ENCODE results near the gene LDB3.

The LDB3 gene

DNA sequence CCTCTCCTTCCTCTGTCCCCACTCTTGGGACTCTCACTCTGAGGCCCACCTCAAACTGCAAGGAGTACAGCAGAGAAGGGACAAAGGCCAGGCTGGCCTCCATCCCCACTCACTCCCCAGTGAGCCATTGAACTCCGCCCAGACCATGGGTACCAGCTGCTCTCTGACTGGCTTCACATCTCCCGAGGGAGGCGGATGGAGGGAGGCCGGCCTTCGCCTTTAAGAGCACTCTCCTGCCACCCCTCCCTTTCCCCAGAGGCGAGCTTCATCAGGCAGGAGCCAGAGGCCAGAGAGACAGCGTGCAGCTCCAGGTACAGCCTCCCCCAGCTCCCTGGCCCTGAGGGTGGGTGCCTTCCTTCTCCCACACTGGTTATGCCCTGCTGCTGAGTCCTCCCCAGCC lies 1.8 kb upstream of the LDB3 start:
- no peak for DNase-seq

DNA sequence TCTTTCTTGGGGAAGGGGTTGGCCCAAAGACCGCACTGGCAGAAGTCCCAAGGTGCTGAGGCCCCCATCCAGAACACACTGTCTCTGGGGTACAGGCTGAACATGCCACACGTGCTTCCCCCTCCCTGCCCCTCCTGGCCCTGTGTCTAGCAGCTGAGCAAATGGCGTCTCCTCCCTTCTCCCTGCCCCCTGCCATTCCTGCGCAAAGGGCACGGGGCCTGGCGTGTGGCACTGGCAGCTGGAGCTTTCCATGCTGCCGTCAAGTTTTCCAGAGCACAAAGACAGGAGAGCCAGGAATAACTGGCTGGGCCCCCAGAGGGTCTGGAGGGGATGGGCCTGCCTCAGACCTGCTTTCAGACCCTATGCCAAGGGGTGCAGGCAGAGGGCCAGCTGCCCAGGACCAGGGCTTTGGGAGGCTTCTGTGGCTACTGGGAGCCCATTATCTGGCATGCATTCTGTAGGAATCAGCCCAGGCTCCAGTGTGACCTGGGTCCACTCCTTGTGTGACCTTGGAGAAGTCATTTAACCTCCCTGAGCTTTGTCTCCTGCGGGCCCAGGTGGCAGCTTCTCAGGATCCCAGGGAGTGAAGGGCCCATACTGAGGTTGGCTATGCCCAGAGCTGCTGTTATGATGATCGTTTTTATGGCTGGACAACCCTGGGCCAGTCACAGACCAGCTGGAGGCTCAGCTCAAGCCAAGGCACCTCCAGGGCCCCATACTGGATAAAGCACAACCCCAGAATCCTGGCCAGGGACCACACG lies 710 bp upstream of the LDB3 start:
- DNase-seq, result no peak

DNA sequence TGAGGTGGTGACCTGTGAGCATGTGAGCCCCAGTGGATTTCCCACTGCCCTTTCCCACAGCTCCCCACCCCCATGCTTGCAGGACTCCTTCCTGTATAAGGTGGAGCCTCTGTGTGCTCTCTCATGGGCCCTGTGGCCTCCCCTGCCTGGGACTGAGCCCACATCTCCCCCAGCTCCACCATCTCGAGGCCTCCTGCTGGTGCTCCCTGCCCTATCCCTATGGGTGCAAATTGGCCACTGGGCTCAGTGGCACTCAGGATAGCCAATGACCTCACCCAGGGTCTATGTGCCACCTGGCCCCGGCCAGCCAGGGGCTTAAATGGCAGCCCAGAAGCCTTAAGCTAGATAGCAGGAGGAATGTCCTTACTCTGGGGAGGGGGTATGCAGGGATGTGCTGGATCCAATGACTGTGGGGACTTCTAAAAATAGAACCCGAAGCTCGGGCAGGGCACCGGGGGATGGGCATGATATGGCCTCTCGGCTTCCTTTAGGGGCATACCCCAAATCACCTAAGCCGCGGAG lies 2.0 kb downstream of the LDB3 start:
- no peak for DNase-seq

DNA sequence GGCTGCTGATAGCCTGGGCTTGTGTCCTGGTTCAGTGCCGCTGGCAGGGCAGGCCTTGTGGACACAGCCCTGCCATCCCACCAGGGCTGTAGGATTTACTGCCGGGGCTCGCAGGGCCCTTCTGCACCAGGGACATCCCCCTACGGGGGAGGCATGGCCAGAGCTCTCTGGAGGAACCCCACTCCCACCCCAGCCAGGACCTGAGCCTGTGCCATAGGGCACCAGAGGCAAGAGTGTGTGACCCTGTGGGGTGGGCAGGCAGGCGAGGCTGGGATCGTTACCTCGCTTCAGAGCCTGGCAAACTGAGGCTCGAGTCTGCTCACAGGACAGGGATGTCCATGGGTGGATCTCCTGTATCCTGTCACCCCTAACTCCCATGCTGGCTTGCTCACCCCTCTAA lies 2.6 kb downstream of the LDB3 start:
- DNase-seq, result no peak

DNA sequence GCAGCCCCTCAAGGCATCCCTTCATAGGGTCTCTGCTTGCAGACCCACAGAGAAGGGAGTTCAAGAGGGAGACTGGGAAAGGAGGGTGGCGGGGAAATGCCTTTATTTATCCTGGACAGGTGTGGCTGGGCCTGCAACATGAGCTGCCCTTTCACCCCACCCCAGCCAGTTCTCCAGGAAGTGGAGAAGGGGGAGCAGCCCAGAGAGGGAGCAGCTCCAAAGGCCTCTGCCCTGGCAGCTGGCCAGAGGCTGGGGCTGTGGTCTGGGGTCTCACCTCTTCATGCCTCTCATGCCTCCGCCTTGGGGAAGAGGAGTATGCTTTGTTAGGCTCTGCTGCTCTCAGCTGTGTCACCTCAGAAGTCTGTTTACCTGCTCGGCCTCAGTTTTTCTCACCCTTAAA lies 3.1 kb downstream of the LDB3 start:
- no peak for DNase-seq

DNA sequence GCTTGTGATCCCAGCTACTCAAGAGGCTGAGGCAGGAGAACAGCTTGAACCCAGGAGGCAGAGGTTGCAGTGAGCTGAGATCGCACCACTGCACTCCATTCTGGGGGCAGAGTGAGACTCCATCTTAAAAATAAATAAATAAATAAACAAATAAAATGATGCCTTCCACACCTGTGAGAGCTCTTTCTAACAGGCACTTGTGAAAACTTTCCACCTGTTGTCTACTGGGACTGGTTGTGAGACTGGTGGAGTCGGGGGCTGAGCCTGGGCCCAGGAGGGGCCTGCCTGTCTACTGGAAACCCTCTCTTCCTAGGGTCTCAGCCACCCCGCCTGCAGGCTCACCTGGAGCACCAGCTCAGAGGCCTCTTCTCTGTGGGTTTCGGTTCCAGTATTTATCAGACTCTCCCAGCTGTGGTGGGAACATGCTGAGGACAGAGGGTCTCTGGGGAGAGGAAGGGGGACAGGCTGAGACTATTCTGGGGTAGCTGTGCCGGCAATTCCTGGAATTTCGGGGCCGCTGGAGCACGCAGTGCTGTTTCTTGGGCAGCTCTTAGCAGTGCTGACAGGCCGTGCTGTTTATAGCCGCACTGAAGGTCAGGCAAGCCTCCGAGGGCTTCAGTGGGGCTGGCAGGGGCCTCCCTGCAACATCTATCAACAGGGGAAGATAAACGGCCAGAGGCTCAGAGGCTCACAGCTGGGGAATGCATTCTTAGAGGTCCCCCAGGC lies 3.8 kb downstream of the LDB3 start:
- no peak for DNase-seq

DNA sequence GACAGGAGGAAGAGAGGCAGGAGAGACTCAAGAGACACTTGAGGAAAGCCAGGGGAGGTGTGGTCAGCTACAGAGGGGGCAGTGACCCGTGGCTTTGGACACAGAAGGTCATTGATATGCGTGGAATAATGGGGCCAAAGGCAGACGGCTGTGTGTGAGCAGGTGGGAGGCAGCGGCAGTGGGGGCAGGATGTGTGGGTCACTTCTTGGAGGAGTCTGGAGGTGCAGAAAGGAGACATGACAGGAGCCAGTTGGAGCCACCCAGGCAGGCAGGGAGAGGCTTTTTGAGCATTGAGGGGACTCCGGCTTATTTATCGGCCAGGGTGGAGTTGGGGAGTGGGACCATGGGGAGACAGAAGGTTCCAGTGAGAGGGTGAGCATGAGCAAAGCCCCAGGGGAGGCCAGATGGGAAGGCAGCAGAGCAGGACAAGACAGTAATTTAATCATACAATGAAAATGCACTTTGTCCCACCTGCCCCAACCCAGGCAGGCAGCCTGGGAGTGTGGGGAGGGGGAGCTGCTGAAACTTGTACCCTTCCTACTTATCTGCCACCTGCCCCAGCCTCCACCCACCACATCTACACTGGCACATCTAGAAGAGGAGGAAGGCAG lies 5.0 kb downstream of the LDB3 start:
- no peak for DNase-seq

DNA sequence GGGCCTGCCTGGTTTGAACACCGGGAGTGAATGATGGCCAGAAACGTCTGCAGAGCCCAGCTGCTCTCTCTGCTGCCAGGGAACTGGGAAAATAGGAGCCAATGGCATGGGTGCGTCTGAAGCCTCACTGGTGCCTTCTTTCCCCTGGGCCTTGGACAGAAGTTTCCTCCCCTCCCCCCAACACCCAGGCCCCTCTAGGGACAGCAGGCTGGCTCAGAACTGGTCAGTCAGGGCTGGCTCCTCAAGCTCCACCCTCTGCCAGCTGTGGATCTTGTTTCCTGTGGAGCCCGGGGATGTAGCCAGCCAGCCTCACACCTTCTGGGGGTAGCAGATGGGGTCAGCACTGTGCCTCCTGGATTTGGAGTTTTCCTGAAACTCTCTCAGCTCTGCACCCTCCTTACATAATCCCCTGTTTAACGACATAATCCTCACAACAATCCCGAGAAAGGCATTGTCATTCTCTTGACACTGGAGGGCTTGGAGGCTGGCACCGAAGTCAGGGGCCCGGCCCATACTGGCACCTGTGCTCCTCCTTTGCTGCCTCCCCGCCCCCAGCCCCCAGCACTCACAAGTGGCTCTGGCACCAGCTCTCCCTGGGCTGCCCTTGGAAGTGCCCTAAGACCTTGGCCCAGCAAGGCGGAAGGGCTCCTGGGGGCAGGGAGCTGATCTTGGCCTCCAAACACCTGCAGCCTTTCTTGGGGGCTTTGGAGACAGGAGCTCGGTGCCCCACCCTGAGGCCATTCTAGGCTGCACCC lies 5.7 kb downstream of the LDB3 start:
- DNase-seq, result no peak

DNA sequence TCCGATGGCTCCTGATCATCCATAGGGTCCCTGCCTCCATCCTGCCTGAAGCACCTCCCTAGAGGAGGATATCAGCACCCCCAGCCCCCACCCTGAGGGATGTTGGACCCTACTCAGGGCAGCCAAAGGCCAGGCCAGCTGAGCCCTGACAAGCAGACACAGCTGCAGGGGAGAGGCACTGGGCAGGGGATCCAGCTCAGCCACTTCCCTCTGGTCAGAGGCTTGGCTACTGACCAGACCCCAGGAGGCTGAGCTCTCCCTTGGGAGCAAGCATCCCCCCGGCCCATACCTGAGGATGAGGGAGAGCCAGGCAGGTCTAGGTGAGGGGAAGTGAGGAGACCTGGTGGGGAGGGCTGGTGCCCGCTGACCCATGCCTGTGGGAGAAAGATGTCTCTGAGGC lies 6.6 kb downstream of the LDB3 start:
- no peak for DNase-seq

DNA sequence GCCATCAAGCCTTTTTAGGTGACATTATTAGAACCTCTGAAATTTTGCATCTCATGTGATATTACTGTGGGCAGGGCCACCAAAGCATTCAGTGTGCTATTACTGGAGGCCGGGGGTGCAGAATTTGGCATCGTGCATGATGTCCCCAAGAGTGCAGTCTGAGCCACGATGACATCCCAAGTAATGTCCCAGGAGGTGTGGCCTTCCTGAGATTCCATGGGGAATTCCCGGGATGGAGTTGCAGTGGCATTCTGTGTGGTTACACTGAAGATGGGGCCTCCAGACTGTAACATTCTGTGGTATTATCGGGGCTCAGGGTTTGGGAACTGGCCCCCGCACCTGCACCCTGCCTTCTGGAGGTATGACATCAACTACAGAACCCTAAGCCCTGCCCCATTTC lies 9.1 kb downstream of the LDB3 start:
- no peak for DNase-seq

DNA sequence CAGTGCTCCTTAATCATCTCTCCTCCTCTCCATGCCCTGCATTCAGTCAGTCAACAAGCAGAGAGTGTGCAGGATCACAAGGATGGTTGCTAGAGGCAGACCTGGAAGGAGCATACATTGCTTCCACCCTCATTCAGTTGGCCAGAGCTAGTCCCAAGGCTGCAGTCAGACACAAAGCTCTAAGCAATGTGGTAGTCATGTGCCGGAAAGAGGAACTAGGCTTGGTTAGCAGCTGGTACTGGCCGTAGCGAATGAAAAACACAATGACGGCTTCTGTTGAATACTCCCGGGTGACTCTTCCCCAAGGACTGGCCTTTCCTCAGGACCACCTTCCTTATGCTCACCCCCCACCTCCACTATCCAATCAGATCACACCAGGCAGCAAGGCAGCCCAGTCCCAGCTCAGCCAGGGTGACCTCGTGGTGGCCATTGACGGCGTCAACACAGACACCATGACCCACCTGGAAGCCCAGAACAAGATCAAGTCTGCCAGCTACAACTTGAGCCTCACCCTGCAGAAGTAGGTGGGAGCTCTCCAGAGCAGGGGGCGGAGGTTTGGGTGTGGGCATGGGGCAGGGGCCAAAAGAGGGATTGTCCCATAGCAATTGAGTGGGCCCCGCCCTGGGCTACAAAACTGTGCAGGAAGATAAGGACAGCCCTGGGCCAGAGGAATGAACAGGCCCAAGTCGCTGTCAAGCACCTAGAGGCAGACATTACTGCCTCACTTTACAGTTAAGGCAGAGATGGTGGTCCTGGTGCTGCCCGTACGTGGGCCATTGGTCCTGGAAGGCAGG lies 10.9 kb downstream of the LDB3 start:
- DNase-seq, result peak; percentile 55

DNA sequence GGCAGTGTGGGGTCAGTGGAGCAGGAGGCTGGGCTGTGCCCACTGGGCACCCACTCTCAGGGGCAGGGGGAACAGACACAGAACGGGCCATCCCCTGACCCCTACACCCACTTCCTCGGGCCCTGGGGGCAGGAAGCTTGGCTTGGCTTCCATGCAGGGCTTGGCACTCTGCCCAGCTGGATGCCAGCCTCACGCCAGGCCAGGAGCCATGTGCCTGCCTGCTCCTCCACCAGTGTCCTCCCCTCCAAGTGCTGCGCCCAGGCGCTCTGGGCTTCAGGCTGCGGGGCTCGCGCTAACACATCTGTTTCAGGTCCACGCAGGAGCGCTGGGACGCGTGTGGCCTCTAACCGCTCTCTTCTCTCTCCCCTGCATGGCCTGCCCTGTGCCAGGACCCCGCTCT lies 12.7 kb downstream of the LDB3 start:
- no peak for DNase-seq

DNA sequence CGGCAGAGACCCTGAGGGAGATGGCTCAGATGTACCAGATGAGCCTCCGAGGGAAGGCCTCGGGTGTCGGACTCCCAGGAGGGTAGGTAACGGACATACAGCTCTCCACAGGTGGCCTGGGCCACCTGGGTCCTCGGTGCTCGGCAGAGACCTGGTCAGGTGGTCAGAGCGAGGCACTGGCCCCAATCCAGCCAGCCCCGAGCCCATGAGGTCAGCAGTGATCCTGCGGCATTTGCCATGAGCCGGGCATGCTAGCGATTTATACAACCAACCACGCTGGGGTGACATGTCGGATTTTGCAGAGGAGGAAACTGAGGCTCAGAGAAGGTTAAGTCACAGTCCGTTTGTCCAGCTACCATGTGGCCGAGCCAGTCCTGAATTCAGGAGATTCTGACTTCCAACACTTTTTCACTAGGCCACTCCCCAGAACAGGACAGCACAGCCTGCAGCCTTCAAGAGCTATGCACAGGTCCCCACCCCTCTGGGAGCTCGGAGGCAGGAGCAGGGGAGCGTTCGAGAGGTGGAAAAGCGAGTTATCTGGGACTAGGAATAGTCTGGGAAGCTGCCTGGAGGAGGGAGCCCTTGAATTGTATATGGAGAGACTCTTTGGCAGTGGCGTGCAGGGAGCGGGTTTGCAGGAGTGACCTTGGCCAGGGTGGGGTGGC lies 13.5 kb downstream of the LDB3 start:
- no peak for DNase-seq

DNA sequence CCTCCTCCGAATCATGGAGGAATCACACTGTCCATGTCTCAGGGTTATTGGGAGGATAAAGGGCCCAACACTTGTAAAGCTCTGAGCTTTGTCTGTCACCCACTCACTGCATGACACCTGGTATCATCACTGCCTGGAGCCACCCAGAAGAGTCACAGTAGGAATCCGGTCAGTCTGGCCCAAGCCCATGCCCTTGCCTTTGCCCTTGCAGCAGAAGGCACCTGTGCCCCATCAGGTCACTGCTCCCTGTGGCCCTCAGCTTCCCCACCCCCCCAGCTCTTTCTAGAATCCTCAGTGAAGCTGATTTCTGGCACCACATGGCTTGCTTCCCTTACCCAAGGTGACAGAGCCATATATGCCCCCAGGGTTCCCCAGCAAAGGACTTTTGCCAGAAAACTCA lies 14.4 kb downstream of the LDB3 start:
- no peak for DNase-seq

DNA sequence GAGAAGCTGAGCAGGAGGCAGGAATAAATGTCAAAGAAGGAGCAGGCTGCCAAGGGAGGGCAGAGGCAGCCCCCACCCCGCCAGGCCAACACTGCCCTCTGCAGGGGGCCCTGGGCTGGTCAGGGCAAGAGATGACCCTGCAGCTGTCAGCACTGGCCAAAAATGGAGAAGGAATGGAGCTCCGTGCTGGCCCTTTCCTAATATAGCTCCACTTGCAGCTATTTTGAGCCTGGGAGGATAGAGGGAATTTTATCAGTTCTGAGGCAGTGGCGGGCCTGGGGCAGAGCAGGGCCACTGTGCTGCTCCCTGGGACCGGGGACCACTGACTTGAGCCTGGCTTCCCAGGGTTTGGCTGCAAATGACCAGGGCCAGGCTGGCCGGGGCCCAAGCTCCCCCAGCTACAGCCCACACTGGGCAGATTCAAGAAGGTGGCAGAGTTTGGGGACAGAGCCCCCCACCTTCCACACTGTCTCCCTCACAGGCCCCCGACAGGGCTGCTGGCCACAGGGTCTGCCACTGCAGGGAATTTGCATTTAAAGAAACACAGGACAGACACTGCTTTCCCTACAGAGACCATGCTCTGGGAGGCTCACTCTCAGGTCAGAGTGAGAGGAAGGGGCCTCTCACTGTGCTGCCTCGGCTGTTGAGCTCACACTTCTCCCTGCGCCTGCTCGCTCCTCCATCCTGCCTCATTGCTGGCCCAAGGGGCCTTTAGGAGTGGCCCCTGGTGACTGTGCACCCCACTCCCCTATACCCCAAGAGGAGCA lies 16.2 kb downstream of the LDB3 start:
- DNase-seq, result no peak

DNA sequence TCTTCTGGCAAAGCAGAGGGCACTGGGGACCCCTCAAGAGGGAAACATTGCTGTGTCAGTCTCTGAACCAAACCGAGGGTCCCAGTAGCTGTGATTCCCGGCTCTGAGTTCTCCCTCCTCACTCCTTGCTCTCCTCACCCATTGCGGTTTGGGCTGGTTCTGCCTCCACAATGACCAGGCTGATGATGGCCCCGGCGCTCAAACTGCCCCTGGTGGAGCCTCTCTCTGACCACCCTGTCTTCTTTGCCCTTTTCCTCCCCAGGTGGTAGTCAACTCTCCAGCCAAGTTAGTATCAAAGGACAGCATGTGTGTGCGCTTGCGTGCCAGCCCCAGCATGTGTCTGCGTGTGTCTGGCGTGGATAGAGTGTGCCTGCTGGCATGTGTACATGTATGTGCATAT lies 17.1 kb downstream of the LDB3 start:
- no peak for DNase-seq

DNA sequence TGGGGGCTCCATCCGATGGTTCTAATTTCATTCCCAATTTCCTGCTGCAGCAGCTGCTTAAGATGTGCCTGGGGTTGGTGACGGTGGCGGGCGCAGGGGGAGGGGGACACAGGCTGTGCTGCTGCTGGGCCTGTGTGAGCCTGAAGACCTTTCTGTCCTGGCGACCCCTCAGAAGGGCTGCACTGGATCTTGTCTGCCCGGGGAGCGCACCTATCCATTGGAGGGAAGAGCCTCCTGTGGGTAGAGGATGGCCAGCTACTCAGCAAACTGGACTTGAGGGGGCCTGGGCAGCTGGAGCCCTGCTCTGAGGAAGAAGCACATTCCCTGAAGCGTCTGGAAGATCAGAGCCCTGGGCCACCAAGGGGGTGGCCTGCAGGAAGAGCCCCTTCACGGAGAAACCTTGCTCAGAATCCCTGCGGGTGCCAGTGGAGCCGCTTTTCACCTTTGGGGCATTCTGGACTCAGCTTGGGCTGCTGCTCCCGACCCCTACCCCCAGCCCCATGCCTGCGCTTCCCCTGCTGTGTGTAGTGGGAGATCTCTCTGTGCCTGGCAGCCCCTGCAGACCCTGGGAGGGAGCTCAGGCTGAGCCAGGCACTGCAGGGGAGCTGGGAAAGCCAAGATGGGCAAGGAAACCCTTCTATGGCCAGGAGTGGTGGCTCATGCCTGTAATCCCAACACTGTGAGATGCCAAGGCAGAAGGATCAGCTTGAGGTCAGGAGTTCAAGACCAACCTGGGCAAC lies 17.8 kb downstream of the LDB3 start:
- no peak for DNase-seq

DNA sequence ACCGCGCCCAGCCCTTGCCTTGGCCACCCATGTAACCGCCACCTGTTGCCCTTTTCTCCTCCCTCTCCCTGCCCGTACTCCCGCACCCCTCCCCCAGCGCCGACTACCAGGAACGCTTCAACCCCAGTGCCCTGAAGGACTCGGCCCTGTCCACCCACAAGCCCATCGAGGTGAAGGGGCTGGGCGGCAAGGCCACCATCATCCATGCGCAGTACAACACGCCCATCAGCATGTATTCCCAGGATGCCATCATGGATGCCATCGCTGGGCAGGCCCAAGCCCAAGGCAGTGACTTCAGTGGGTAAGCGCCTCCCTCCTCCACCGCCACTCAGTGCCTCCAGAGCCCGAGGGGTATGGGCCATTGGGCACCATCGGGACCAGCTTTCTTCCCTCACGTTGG lies 18.7 kb downstream of the LDB3 start:
- DNase-seq, result no peak

DNA sequence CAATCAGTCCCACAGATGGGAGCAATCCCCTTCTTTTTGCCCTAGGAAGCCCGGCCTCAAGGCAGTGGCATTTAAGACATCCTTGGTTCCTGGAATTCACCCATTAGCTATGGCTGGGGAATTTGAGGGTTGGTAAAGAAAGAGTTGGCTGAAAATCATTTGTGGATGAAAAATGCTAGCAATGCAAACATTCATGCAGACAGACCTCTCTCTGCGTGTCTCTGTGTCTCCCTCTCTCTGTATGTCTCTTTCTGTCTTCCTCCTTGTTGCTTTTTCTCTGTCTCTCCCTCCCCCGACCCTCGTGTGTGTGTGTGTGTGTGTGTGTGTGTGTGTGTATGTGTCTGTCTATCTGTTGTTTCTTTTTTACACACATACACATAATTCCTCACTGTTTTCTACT lies 19.4 kb downstream of the LDB3 start:
- DNase-seq, result no peak

DNA sequence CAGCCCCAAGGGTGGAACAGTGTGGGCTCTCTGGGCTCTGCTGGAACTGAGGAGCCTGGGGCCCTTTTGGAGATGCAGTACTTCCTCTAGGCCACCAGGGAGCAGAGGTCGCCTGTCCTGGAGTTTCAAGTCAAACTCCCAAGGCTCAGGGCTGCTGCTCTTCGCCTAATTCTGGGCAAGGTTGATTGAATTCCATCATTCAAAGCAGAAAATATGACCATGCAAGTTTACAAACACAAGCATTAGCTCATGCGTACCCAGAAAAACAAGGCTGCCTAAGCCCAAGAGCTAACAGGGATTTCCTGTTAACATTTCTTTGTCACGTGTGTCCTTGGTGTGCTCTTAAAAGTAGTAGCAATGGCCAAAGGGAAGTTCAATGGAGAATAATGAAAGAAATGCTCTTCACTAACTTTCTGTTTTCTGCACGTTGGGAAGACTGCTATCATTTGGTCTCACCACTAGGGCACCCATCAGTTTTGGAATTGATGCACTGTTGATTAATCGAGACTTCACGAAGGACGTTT lies 20.1 kb downstream of the LDB3 start:
- peak; percentile 66 for DNase-seq

All from suppressor macrophage treated with lipopolysaccharide for 4 hours (primary cell).